GM12891 (cell line): Measurements from ENCODE around the gene RNF14.

ENCODE experiments used
- POLR2A ChIP-seq: IDR thresholded peaks from 2 replicates; pipeline ENCODE4 v1.6.1; 2011; ENCODE audit warnings: low read depth, low read length, control low read depth
- TAF1 ChIP-seq: IDR thresholded peaks from 2 replicates; pipeline ENCODE4 v1.6.1; 2011; ENCODE audit warnings: low read depth, low read length, control low read depth

DNA sequence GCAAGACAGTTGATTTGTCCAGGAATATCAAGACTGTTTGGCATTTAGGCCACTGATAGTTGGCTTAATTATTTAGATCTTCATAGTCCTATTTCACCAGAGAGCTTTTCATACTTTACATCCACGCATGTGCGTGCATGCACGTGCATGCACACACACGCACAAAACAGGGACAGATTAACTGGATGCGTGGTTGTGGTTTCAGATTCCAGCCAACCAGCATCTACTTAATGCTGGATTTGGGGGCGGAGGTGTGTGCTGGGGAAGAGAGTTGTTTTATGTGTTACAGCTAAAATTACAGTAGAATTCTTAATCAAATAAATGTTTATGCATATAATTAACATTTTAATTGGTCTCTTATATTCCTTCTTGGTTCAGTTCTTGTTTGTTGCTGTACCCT, 7.3 kb downstream of the RNF14 start:
- no peak for TF ChIP-seq TAF1
- TF ChIP-seq POLR2A: no peak
